Measurements from ENCODE around the gene PTK7.
"Not testable (repeated sequence)": the region's sequence is repeated elsewhere in the genome, so short reads cannot be mapped to it uniquely, and the experiment has no call there.

Gene PTK7

GRCh38 chr6:43054206-43054943 lies 21.7 kb upstream of the PTK7 start:
- DNase-seq (ENCODE audit: low read depth) = no peak

GRCh38 chr6:43055966-43056365 lies 20.1 kb upstream of the PTK7 start:
- no peak for DNase-seq (ENCODE audit: low read depth)

DNA sequence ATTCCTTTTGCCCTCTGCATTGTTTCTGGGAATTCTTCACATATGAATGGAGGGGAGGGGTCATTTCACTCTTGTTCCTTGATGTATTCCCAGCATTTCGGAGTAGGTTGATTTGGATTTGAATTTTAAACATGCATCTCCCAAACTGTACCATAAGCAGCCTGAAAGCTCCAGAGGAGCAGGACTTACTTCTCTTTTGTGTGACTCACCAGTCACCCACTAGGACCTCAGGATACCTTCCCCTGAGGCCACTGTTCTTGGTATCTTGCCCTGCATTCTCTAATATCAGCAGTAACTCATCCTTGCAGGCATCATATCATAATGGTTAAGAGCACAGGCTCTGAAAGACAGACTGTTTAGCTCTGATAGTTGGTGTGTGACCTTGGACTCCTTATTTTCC lies 17.6 kb upstream of the PTK7 start:
- no peak for DNase-seq (ENCODE audit: low read depth)

GRCh38 chr6:43059168-43060033 lies 16.7 kb upstream of the PTK7 start, which contains the start of the genes KLC4 and MRPL2:
KLC4 (plus strand) TSS chr6:43059631; CDS start chr6:43061336, 1,705 bp downstream.
MRPL2 (minus strand) TSS chr6:43059434; CDS start chr6:43059381, 53 bp downstream.
- peak; percentile 94 for DNase-seq (ENCODE audit: low read depth)

DNA sequence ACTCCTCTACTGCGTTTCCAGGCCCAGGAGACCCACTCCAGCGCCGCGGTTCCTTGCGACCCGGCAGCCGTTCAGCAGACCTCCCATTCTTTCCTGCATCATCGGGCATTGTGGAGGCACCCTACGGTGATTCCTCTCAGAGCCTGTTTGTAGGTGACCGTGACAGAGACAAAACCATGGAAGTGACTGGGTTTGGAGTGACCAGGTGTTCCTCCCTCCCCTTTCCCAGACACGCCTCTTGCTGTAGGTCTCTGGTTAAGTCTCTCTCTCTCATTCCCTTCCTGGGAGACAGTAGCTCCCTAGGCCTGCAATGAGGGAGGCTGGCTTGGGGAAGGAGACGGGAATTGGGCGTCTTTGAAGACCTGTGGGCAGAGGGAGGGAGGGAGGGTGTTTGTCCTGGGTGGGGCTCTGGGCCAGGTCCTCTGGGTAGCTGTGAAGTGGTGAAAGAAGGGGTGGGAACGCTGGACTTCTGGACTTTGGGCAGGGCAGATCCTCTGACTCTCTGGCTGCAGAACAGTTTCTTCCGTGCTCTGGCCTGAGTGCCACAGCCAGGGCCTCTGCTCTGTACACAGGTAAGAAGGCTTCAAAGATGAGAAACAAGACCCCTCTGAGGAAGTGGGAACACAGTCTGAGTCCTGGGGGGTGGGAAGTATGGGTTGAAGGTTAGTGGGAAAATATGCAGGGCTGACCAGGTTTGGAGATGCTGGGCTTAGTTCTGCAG lies 15.9 kb upstream of the PTK7 start:
- DNase-seq (ENCODE audit: low read depth) = no peak

DNA sequence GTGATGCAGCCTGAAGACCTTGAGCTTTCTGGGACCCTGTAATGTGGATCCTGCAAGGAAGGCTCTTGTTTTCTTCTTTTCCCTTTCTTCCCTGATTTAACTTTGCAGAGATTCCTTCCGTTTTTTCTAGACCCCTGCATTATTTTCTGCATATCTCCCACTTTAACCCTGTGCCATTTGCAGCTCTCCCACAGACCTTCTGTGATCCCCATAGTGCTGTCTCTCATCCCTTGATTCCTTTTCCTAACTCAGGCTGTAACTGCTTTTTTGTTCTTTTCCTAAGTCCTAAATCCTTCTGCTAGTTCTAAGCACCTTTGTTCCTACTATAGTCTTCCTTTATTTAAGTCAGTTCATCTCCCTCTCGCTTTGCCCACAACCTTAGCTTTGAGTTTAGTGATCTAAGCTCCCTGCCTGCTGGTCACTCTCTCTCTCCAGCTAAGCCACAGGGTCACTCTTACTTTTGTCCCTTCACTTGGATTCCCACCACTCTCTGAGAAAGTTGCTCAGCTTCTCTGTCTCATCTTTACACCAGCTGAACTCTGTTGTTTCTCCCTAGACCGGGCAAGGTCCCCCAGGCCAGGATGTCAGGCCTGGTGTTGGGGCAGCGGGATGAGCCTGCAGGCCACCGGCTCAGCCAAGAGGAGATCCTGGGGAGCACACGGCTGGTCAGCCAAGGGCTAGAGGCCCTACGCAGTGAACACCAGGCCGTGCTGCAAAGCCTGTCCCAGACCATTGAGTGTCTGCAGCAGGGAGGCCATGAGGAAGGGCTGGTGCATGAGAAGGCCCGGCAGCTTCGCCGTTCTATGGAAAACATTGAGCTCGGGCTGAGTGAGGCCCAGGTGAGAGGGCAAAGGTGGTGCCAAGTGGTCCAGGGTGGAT lies 15.1 kb upstream of the PTK7 start:
- no peak for DNase-seq (ENCODE audit: low read depth)

DNA sequence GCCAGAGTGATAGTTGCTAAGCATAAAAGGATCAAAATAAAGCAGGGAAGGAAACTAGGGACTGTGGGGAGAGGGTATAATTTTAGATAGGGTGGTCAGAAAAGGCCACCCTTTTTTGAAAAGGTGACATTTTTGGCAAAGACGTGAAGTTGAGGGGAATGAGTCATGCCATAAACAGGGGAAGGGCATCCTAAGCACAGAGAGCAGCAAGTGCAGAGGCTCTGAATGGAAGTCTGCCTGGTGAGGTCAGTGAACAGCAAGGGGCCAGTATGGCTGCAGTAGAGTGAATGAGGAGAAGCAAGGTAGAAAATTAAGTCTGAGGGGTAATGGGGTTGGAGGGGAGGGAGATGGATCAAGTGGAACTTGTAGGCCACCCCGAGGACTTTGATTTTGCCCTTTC lies 14.3 kb upstream of the PTK7 start:
- DNase-seq (ENCODE audit: low read depth) = no peak

DNA sequence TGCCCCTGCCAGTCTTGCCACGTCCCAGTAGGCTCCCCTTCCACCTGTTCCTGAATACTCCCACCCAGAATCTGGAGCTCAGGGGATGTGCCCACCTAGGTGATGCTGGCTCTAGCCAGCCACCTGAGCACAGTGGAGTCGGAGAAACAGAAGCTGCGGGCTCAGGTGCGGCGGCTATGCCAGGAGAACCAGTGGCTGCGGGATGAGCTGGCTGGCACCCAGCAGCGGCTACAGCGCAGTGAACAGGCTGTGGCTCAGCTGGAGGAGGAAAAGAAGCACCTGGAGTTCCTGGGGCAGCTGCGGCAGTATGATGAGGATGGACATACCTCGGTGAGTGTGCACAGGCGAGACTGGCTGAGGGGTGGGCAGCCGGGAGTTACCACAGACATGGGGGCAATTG lies 13.3 kb upstream of the PTK7 start:
- DNase-seq (ENCODE audit: low read depth) = no peak

DNA sequence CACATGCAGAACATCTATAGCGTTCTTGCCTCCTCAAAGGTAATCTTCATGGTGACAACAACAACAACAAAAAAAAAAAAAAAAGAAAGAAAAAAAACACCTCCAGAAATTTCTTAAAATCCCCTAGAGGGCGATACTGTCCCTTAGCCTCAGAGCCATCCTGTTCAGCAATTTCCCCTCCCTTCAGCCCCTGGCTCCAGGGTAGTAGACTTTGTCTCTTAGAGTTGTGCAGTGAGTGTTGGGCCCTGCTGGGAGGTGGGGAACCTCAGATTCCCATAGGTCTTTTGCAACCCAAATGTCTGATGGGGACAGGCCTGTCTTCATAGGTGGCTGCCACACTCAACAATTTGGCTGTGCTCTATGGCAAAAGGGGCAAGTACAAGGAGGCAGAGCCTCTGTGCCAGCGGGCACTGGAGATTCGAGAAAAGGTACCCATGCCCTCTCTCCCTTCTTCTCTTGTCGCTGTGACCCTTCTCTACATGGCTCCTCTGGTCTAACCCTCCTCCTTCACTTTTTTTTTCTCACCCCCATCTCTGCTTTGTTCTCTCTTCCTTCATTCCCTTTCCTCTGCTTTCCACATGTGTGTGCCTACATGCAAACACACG lies 6.0 kb upstream of the PTK7 start:
- no peak for DNase-seq (ENCODE audit: low read depth)

DNA sequence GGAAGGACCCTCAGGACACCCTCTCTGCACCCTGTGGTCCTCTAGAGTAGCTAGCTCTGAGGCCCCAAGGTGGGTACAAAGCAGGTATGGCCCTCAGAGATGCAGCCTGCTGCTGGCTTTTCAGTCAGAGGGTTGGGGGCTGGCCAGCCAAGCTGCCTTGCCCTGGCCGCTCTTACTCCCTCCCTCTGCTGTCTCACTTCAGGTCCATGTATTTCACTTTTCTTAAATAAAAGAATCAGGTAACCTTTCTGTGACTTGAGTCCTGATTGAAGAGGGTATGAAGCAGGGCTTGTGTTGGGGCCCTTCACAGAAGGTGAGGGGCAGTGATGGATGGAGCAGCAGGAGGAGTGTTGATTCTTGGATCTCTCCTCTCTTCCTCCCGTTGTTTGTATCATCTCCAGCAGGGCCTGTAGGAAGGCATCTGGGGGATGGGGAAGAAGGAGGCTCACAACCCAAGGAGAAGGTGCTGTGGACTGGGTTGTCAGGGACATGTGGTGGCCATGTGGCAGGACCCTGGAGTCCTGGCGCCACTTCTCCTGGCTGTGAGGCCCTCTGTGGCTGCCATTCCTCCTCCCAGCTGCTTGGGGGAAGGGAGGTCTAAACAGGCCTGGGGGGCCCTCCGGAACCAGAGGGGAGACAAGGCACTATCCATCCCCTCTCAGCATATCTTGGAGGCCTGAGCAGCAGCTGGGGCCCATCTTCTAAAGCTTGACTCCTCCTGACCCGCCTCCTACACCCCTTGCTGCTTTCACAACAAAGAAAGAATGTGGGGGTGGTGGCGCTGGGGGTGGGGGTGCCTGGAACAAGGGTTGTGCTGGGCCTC lies 1.1 kb upstream of the PTK7 start:
- DNase-seq (ENCODE audit: low read depth) = no peak

DNA sequence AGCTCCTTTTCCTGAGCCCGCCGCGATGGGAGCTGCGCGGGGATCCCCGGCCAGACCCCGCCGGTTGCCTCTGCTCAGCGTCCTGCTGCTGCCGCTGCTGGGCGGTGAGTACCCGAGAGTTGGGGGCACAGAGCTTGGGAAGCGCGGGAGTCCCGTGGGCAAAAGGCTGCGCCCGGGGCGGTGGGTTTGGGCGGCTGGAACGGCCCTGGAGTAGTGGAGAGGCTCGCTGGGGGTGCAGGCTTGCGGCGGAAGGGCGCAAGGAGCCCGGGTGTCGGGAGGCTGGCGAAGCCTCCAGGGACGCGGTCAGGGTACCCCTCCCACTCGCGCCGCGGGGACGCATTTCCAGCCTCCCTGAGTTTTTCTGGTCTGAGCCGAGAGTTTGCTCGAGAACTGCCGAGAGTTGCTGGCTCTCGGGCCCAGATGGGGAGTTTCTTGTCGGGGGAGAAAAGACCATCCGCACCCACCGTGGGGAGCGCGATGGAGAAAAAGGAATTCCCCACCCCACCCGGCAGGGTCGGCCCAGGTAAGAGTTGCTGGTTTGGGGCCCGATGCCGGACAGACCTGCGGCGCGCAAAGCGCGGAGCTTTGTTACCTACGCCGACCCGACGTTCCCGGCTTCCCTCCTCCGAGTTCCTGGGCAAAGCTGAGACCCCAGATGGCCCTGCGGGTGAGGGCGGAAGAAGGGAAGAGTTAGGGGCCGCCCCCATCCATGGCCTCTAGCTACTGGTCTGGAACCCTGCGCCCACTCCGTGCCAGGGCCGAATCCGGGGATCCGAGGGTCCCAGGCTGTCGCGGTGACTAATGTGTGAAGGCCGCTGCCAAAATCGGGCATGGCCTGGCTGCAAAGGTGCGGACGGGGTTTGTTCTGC lies 584 bp downstream of the PTK7 start:
- DNase-seq (ENCODE audit: low read depth) = no peak

DNA sequence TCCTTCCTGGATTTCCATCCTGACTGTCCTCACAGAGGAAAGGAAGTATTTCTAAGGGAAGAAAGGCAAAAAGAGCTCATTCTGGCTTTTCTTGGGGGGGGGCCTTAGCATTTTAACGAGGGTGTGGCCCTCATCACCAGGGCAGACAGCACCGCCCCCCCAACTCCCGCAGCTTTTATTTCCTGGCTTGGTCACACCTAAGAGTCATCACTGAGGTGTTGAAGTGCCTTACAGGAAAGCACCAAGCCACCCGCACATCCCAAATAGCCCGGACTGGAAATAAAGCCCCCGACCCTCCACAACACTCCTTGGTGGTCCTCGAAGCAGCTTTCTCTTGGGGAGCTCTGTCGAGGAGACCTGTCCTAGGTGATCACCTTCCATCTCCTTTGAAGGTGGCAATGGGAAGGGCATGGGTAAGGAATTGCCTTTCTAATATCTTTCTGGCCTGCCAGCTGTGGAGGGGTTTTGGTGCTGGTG lies 1.3 kb downstream of the PTK7 start:
- DNase-seq (ENCODE audit: low read depth) = no peak

GRCh38 chr6:43077981-43078511 lies 1.9 kb downstream of the PTK7 start:
- no peak for DNase-seq (ENCODE audit: low read depth)

DNA sequence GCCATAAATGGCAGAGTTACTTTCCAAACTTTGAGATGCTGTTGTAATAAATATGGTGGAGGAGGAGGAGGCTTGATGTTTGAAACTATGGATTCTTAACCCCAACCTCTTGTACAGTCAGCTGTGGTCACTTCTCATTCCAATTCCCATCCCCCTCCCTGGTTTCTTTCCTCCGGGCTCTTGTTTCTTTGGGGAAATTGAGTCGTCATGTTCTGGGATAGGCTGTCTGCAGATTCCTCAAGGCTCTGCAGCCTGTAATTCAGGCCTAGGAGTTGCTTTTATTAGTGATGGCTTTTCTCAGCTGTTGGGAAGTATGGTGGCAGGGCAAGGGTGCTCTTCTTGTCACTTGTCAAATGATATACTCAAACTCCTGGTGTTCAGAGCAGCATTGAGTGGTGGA lies 2.6 kb downstream of the PTK7 start:
- DNase-seq (ENCODE audit: low read depth) = no peak

GRCh38 chr6:43081043-43081442 lies 4.9 kb downstream of the PTK7 start:
- DNase-seq (ENCODE audit: low read depth) = no peak

GRCh38 chr6:43081922-43082321 lies 5.8 kb downstream of the PTK7 start:
- not testable (repeated sequence) for DNase-seq (ENCODE audit: low read depth)

DNA sequence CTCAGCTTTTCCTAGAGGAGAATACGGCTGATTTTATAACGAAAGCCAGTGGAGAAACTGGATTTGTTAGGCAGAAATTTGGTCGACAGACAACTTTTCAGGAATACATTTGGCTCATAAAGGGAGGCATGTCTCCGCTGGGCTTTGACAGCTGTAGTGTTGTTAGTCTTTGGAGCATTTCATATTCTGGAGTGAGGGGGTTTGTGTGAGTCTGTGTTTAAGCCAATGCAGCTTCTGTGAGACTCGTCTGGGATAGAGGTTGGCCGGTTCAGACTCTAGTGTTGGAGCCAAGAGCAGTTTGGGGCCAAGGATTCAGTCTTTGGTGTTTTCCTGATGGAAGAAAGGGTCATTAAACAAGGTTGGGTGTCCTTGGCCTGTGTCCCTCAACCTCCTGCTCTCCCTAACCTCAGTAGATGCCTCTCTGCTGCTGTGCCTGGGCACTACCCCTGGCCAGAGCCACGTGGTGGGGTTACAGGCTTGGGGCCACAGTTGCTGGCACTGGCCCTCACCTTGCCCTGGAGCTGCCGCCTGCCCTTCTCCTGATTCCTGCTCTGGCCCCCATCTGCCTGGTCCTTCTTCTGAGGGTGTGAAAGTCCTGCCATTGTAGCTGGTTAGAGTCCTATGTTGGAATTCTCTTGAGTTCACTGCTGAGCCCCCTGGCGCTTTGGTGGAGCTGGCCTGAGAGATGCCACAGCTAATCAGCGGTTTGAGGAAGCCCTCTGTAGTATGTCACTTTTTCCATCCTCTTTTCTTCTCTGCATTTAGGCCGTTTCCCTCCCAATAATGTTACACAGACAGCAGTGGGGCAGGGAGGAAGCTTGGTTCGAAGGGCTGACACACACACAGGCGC lies 6.9 kb downstream of the PTK7 start:
- DNase-seq (ENCODE audit: low read depth) = no peak

All from CMK (cell line).